A549 (cell line): ENCODE results near the gene SMIM32. TPM values are rescaled to one million over a fixed set of nuclear protein-coding genes. Genes with fewer than 3 reads are reported as not detected.

Experiments
- ATAC-seq, 2 experiments: fragments of 200-7000 bp in 1 of 2; fragments of >200 bp in 1 of 2; cut with Nextera tagmentation in 1 of 2; cut with Tn5 transposase in 1 of 2; 3 replicates each; pipeline versions ENCODE4 v1.8.0 to v1.9.1; 2018 to 2020; ENCODE audit warnings: mild to moderate bottlenecking in 1 of 2, moderate library complexity in 1 of 2
- CTCF ChIA-PET: fragments of 300-600 bp; sonication (Branson Sonifier 250); formaldehyde crosslinking; extraction: SDS; loops from one replicate; lab custom pipeline; 2021; ENCODE audit warnings: antibody characterized with exemption, inconsistent platforms; lab: Yijun Ruan, JAX
- POLR2A ChIA-PET: fragments of 350-600 bp; formaldehyde crosslinking; extraction: SDS; loops from one replicate; lab custom pipeline; 2021; ENCODE audit warnings: antibody characterized with exemption, inconsistent platforms; lab: Yijun Ruan, JAX
- DNase-seq, 2 experiments: peaks; one replicate each; pipeline versions ENCODE4 v3.0.0 to v3.0.0-alpha.2; 2011 to 2016; ENCODE audit warnings: low read depth in 1 of 2, low spot score in 1 of 2
- FAIRE-seq: peaks from 2 replicates; lab custom pipeline; 2011; peaks lifted over from hg19 to GRCh38; lab: Jason Lieb, UNC
- H3K27ac ChIP-seq, 2 experiments: fragments of >200 bp; sonication (Bioruptor Twin); formaldehyde crosslinking; 3 replicates each; pipeline ENCODE4 v1.5.1; 2016 to 2017
- H3K4me1 ChIP-seq: fragments of >200 bp; sonication (Bioruptor Twin); formaldehyde crosslinking; 3 replicates; pipeline ENCODE4 v1.6.1; 2016
- H3K4me2 ChIP-seq: fragments of >200 bp; sonication (Bioruptor Twin); formaldehyde crosslinking; 3 replicates; pipeline ENCODE4 v1.6.1; 2016
- H3K4me3 ChIP-seq: fragments of >200 bp; sonication (Bioruptor Twin); formaldehyde crosslinking; 3 replicates; pipeline ENCODE4 v1.5.1; 2016
- H3K9me3 ChIP-seq: fragments of >200 bp; sonication (Bioruptor Twin); formaldehyde crosslinking; 3 replicates; pipeline ENCODE4 v1.6.1; 2016
- BHLHE40 ChIP-seq: IDR thresholded peaks from 2 replicates; pipeline ENCODE4 v1.6.1; 2012; ENCODE audit warnings: low read depth, low read length, inconsistent platforms
- CHD4 ChIP-seq: fragments of 200-600 bp; sonication (generic); IDR thresholded peaks from 2 replicates; pipeline ENCODE4 v1.6.1; 2016; ENCODE audit warnings: antibody characterized with exemption, mild to moderate bottlenecking, borderline replicate concordance
- EHF ChIP-seq: fragments of 250-450 bp; sonication (Bioruptor Pico); IDR thresholded peaks from 2 replicates; pipeline ENCODE4 v1.5.0; 2020; ENCODE audit warnings: mild to moderate bottlenecking
- ESRRA ChIP-seq: fragments of 150-350 bp; IDR thresholded peaks from 2 replicates; pipeline ENCODE4 v1.6.1; 2014; ENCODE audit warnings: mild to moderate bottlenecking, low read length, borderline replicate concordance
- FOSL2 ChIP-seq, 2 experiments: fragments of 450-650 bp in 1 of 2; fragments of >200 bp in 1 of 2; sonication (Bioruptor Twin) in 1 of 2; formaldehyde crosslinking; IDR thresholded peaks; 2 replicates each; pipeline versions ENCODE4 v1.5.0 to v1.6.1; 2016 to 2020; ENCODE audit warnings: mild to moderate bottlenecking in 1 of 2, moderate library complexity in 1 of 2
- HEYL ChIP-seq: fragments of 250-450 bp; sonication (Bioruptor Pico); IDR thresholded peaks from 2 replicates; pipeline ENCODE4 v1.8.0; 2021; ENCODE audit warnings: mild to moderate bottlenecking, moderate library complexity
- JUN ChIP-seq, 2 experiments: fragments of >200 bp; sonication (Bioruptor Twin); formaldehyde crosslinking; IDR thresholded peaks; 2 replicates in 1 of 2; 3 replicates in 1 of 2; pipeline ENCODE4 v1.6.1; 2016 to 2017
- KDM5A ChIP-seq: fragments of 200-600 bp; sonication (generic); IDR thresholded peaks from 2 replicates; pipeline ENCODE4 v1.6.1; 2016; ENCODE audit warnings: antibody characterized with exemption, mild to moderate bottlenecking
- MAFK ChIP-seq: fragments of 450-650 bp; IDR thresholded peaks from 2 replicates; pipeline ENCODE4 v1.6.1; 2014; ENCODE audit not compliant: partially characterized antibody
- NFE2L2 ChIP-seq: fragments of 150-350 bp; conservative IDR thresholded peaks from 2 replicates; pipeline ENCODE4 v1.6.1; 2014; ENCODE audit warnings: low read length
- NR3C1 ChIP-seq: fragments of >200 bp; sonication (Bioruptor Twin); formaldehyde crosslinking; IDR thresholded peaks from 3 replicates; pipeline ENCODE4 v1.6.1; 2017
- POLR2A ChIP-seq: IDR thresholded peaks from 2 replicates; pipeline ENCODE4 v1.6.1; 2012; ENCODE audit warnings: mild to moderate bottlenecking, low read length
- RAD21 ChIP-seq, 2 experiments: fragments of >200 bp in 1 of 2; sonication (Bioruptor Twin) in 1 of 2; formaldehyde crosslinking in 1 of 2; IDR thresholded peaks in 1 of 2; conservative IDR thresholded peaks in 1 of 2; 2 replicates in 1 of 2; 3 replicates in 1 of 2; pipeline ENCODE4 v1.6.1; 2012 to 2018; ENCODE audit warnings: inconsistent platforms in 1 of 2
- SREBF2 ChIP-seq: fragments of 450-650 bp; IDR thresholded peaks from 2 replicates; pipeline ENCODE4 v1.6.1; 2014; ENCODE audit warnings: mild to moderate bottlenecking, moderate library complexity
- ZC3H11A ChIP-seq: fragments of 450-650 bp; IDR thresholded peaks from 2 replicates; pipeline ENCODE4 v1.6.1; 2014; ENCODE audit warnings: antibody characterized with exemption, mild to moderate bottlenecking
- ZSCAN20 ChIP-seq: fragments of 250-450 bp; sonication (Bioruptor Pico); IDR thresholded peaks from 2 replicates; pipeline ENCODE4 v1.8.0; 2022; ENCODE audit warnings: mild to moderate bottlenecking, moderate library complexity
- WGBS: methylation state at CpG from one replicate; pipeline ENCODE4 v1.1.6; 2017; ENCODE audit errors: missing lambda C conversion rate; 5-methylcytosine and 5-hydroxymethylcytosine counted together
- polyA plus RNA-seq, 4 experiments: library from polyadenylated mRNA; depleted of rRNA in 3 of 4; stranded (reverse); fragments of >200 nt; fragmentation: RNase III in 1 of 4; extraction: RNeasy Plus Mini Kit Qiagen cat#74134 plus additional on column Dnase treatment in 1 of 4; gene quantifications; 2 replicates in 3 of 4; 3 replicates in 1 of 4; pipeline ENCODE4 v1.2.3, GENCODE V29; 2011 to 2017
- TF ChIP-seq, protein P1 (sequence below): IDR thresholded peaks from 2 replicates; pipeline ENCODE4 v1.6.1; 2012
- TF ChIP-seq, protein P2 (sequence below): fragments of 250-450 bp; sonication (Bioruptor Pico); IDR thresholded peaks from 2 replicates; pipeline ENCODE4 v1.5.0; 2021; ENCODE audit warnings: mild to moderate bottlenecking, moderate library complexity, borderline replicate concordance
- TF ChIP-seq, protein P3 (sequence below): fragments of 450-650 bp; IDR thresholded peaks from 2 replicates; pipeline ENCODE4 v1.6.1; 2014; ENCODE audit warnings: antibody characterized with exemption

The SMIM32 gene
- polyA plus RNA-seq, 2 of the 4 experiments (the other 2 are of a cell fraction), result not detected

DNA sequence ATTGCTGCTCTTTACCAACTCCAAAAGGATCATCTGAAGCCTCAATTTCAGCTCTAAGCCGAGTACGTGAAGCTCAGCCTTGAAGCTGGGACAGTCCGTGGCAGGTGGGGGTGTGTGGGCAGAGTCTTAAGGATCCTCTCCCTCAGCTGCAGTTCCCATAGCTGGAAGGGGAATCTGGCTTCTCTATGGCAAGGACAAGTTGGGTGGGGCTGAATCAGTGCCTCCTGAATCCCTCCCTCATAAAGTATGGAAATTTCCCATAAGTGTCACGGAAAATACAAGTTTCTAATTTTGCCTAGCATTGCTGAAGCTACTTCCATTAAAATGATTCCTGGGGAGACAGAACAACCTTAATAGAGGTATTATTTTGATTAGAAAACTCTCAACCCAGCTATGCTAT, 47.9 kb upstream of the SMIM32 start:
- no peak for DNase-seq
- ChIA-PET CTCF (interaction anchor here (0.6 to 4.7 kb wide), 5 partner anchors 9 to 1275 kb away, joined by 3 to 37 read pairs (median 4); no protein-coding TSS in a partner anchor), POLR2A (no interaction called here)
- no peak for ATAC-seq
- WGBS, result 56% methylated on average over 4 of the region's 4 CpGs
- no peaks in the 10 kb centered on the region for H3K4me1 ChIP-seq
- H3K27ac ChIP-seq, result no peak overlapping the region
- no peak overlapping the region for H3K4me2 ChIP-seq
- H3K4me3 ChIP-seq, result no peak overlapping the region
- FAIRE-seq, result no peak
- H3K9me3 ChIP-seq, result no peaks in the 10 kb centered on the region
- TF ChIP-seq, protein P1, sequence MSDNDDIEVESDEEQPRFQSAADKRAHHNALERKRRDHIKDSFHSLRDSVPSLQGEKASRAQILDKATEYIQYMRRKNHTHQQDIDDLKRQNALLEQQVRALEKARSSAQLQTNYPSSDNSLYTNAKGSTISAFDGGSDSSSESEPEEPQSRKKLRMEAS, result no peak
- no peak for TF ChIP-seq ZC3H11A

DNA sequence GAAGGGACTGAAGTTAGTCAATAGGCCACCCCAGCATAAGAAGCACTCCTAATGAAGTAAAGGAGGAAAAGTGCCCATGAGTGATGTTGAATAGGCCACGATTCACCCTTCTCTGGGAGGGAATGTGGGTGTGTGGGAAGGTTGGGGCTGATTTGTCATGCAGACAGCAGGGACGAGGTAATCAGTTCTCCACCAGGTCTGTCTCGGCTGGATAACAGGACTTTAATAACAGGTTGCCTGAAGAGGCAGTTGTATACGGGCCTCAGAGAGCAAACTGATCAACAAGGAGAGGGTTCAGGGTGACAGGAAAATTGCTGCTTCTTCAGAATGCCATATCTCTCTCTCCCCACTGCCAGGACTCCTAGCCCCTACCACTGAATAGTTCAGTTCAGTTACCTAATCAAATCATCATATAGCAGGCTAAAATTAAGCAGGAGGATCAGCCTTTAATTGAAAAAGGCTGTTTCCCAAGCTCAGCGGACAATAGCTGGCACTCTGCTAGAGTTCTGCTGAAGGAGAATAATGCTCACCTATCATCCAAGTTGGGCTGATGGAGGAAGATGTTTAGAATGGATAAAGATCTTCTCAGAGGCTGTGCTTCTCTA, 43.6 kb upstream of the SMIM32 start:
- POLR2A ChIA-PET, result no interaction called here
- Histone ChIP-seq H3K4me2 (no peak overlapping the region), H3K4me1 (0 out of 3 replicates have a peak, but pooled peaks cover 6% of the 10 kb centered on the region), H3K4me3 (no peak overlapping the region), H3K27ac (peak overlapping the region in 1 of 2 experiments; percentile 3; a peak in 1 of 6 replicates), H3K9me3 (no peaks in the 10 kb centered on the region)
- 27% methylated on average over 5 of the region's 5 CpGs for WGBS
- ATAC-seq, result no peak
- DNase-seq, result no peak
- CTCF ChIA-PET, result interaction anchor here (0.6 to 3.5 kb wide), 2 partner anchors 13 to 92 kb away, joined by 4 to 24 read pairs; no protein-coding TSS in a partner anchor
- no peak for TF ChIP-seq ESRRA
- TF ChIP-seq NR3C1, result no peak
- TF ChIP-seq MAFK, result no peak
- no peak for TF ChIP-seq SREBF2
- TF ChIP-seq, protein P2, sequence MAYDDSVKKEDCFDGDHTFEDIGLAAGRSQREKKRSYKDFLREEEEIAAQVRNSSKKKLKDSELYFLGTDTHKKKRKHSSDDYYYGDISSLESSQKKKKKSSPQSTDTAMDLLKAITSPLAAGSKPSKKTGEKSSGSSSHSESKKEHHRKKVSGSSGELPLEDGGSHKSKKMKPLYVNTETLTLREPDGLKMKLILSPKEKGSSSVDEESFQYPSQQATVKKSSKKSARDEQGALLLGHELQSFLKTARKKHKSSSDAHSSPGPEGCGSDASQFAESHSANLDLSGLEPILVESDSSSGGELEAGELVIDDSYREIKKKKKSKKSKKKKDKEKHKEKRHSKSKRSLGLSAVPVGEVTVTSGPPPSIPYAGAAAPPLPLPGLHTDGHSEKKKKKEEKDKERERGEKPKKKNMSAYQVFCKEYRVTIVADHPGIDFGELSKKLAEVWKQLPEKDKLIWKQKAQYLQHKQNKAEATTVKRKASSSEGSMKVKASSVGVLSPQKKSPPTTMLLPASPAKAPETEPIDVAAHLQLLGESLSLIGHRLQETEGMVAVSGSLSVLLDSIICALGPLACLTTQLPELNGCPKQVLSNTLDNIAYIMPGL, result no peak
- no peak for TF ChIP-seq FOSL2 (IDR thresholded peaks at IDR 0.05)
- no peak for TF ChIP-seq FOSL2 (CRISPR knock-in tag; IDR thresholded peaks at IDR 0.05)
- no peak for TF ChIP-seq CHD4
- no peak for TF ChIP-seq RAD21 (conservative IDR thresholded peaks at IDR 0.05 in 1 of 2, IDR thresholded peaks at IDR 0.05 in 1 of 2)
- FAIRE-seq, result no peak

DNA sequence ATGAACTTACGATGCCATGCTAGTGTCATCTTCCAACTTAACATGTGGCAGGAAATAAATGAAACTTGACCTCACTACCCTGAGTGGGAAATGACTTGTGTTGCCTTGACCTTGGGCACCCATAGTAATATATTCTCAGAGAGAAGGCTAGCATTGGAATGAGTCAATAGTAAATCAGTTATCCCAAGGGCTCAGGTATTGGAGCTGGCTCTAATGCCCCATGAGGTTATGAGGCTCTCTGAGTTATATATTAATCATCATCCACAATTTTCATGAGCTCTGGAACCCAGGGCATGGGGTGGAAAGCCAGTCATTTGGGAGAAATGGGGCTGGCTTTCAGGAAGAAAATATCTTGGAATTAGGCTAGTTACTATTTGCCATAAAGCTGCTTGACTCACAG, 42.4 kb upstream of the SMIM32 start:
- CTCF ChIA-PET, result interaction anchor here (0.9 to 3.5 kb wide), 3 partner anchors 10 to 31 kb away, joined by 3 to 24 read pairs (median 3); no protein-coding TSS in a partner anchor
- H3K4me2 ChIP-seq, result peak overlapping the region; percentile 26; the same call in 2 of the 3 replicates
- FAIRE-seq, result no peak
- H3K27ac ChIP-seq, result no peak overlapping the region; a peak in 2 of 6 replicates
- peak in 1 of 2 experiments; percentile 37; a peak in 2 of 6 replicates for ATAC-seq
- no peak overlapping the region for H3K4me3 ChIP-seq
- H3K4me1 ChIP-seq, result 0 out of 3 replicates have a peak, but pooled peaks cover 6% of the 10 kb centered on the region
- H3K9me3 ChIP-seq, result no peaks in the 10 kb centered on the region
- WGBS, result 18% methylated on average over 1 of the region's 1 CpG
- TF ChIP-seq POLR2A (no peak), KDM5A (no peak), HEYL (CRISPR knock-in tag) (no peak), NR3C1 (no peak), NFE2L2 (no peak), EHF (no peak), JUN (IDR thresholded peaks at IDR 0.05) (no peak), ZSCAN20 (no peak), BHLHE40 (no peak)
- TF ChIP-seq, protein P3, sequence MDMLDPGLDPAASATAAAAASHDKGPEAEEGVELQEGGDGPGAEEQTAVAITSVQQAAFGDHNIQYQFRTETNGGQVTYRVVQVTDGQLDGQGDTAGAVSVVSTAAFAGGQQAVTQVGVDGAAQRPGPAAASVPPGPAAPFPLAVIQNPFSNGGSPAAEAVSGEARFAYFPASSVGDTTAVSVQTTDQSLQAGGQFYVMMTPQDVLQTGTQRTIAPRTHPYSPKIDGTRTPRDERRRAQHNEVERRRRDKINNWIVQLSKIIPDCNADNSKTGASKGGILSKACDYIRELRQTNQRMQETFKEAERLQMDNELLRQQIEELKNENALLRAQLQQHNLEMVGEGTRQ, result no peak
- peak in 1 of 2 experiments; percentile 11 for DNase-seq
- POLR2A ChIA-PET, result no interaction called here
